ENCODE results near the gene TCF20. TPM values are rescaled to one million over a fixed set of nuclear protein-coding genes. Genes with fewer than 3 reads are reported as not detected.

The TCF20 gene
- total RNA-seq, 1 donor from 2014 or later: 112 TPM

DNA sequence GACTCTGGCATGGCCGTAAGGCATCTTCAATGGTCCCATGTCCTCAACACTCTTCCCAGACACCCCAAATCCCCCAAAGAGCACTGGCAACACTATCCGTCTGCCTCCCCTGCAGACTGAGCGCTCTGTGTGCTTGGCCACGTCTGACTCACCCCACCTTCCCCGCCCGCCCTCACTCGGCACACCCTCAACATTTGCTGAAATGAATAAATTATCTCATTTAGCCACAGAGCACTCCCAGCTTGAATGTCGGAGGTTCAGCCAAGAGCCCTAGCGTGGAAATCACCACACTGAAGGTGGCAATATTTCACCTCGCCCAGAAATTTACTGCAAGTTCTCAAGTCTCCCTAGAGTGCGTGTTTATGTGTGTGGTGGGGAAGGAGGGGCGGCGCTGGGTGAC, 46.6 kb upstream of the TCF20 start:
- TF ChIP-seq, protein P1, sequence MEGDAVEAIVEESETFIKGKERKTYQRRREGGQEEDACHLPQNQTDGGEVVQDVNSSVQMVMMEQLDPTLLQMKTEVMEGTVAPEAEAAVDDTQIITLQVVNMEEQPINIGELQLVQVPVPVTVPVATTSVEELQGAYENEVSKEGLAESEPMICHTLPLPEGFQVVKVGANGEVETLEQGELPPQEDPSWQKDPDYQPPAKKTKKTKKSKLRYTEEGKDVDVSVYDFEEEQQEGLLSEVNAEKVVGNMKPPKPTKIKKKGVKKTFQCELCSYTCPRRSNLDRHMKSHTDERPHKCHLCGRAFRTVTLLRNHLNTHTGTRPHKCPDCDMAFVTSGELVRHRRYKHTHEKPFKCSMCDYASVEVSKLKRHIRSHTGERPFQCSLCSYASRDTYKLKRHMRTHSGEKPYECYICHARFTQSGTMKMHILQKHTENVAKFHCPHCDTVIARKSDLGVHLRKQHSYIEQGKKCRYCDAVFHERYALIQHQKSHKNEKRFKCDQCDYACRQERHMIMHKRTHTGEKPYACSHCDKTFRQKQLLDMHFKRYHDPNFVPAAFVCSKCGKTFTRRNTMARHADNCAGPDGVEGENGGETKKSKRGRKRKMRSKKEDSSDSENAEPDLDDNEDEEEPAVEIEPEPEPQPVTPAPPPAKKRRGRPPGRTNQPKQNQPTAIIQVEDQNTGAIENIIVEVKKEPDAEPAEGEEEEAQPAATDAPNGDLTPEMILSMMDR (IDR thresholded peaks at IDR 0.05; ENCODE audit: partially characterized antibody, unreplicated experiment): no peak
- no peak for DNase-seq
- Mint-ChIP-seq H3K27ac (ENCODE audit: unreplicated experiment) (no peak overlapping the region), H3K9me3 (ENCODE audit: unreplicated experiment) (peaks cover 16% of the 10 kb centered on the region), H3K27me3 (ENCODE audit: unreplicated experiment) (peaks cover 15% of the 10 kb centered on the region), H3K4me3 (ENCODE audit: unreplicated experiment) (no peak overlapping the region), H3K4me1 (ENCODE audit: low read depth, unreplicated experiment) (peaks cover 42% of the 10 kb centered on the region), H3K36me3 (ENCODE audit: unreplicated experiment) (no peaks in the 10 kb centered on the region)

DNA sequence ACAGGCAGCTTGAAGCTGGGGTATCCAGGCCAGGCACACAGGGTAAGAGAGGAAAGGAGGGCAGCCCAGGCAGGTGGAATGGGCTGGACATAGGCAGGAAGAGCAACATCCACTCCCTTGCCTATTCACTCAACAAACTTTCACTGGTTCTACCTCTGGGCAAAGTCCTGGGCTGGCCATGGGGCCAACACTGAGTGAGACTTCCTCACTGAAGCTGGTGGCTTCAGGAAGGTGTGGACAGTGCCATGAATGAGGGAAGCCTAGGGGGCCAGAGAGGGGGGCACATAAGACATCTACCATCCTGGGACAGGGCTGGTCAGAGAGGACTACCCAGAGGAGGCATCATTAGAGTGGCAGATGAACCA, 44.9 kb upstream of the TCF20 start:
- H3K9me3 Mint-ChIP-seq (ENCODE audit: unreplicated experiment): peaks cover 12% of the 10 kb centered on the region
- peak overlapping the region; percentile 26 for H3K27ac Mint-ChIP-seq (ENCODE audit: unreplicated experiment)
- H3K4me1 Mint-ChIP-seq (ENCODE audit: low read depth, unreplicated experiment): peaks cover 39% of the 10 kb centered on the region
- no peak for DNase-seq
- H3K27me3 Mint-ChIP-seq (ENCODE audit: unreplicated experiment): peaks cover 10% of the 10 kb centered on the region
- H3K36me3 Mint-ChIP-seq (ENCODE audit: unreplicated experiment): no peaks in the 10 kb centered on the region
- no peak overlapping the region for H3K4me3 Mint-ChIP-seq (ENCODE audit: unreplicated experiment)
- TF ChIP-seq, protein P1 (IDR thresholded peaks at IDR 0.05; ENCODE audit: partially characterized antibody, unreplicated experiment): no peak

DNA sequence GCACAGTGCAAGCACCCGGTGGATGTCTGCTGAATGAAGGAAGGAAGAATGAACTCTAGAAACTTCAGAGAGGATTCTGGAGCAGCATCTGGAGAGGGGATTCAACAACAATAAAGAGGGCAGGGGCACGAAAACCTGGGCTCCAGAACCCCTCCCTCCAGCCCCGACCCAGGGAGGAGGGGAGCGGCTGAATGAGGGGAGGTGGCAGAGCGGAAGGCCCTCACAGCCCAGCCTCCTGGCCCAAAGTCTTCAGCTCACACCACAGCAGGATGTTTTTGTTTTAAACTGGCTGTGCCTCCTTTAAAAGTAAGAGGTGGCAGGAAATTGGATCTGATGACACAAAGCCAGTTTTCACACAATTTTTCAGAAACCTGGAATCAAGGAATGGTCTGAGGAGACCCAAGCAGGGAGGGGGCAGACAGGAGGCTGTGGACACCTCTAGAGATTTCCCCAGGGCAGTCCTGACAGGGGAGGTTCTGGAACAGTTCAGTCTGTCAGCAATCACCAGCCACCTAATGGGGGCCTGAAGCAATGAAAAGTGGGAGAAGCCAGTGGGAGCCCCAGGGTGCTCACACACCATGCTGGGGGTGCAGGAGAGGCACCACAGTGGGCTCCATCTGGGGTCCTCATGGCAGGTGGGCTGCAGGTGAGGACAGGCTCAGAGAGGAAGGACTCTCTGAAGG, 44.4 kb upstream of the TCF20 start:
- Mint-ChIP-seq H3K9me3 (ENCODE audit: unreplicated experiment) (peaks cover 12% of the 10 kb centered on the region), H3K27ac (ENCODE audit: unreplicated experiment) (peak overlapping the region; percentile 52), H3K4me1 (ENCODE audit: low read depth, unreplicated experiment) (peaks cover 41% of the 10 kb centered on the region), H3K36me3 (ENCODE audit: unreplicated experiment) (no peaks in the 10 kb centered on the region), H3K27me3 (ENCODE audit: unreplicated experiment) (peaks cover 8% of the 10 kb centered on the region), H3K4me3 (ENCODE audit: unreplicated experiment) (no peak overlapping the region)
- TF ChIP-seq, protein P1 (IDR thresholded peaks at IDR 0.05; ENCODE audit: partially characterized antibody, unreplicated experiment): no peak
- DNase-seq: no peak

DNA sequence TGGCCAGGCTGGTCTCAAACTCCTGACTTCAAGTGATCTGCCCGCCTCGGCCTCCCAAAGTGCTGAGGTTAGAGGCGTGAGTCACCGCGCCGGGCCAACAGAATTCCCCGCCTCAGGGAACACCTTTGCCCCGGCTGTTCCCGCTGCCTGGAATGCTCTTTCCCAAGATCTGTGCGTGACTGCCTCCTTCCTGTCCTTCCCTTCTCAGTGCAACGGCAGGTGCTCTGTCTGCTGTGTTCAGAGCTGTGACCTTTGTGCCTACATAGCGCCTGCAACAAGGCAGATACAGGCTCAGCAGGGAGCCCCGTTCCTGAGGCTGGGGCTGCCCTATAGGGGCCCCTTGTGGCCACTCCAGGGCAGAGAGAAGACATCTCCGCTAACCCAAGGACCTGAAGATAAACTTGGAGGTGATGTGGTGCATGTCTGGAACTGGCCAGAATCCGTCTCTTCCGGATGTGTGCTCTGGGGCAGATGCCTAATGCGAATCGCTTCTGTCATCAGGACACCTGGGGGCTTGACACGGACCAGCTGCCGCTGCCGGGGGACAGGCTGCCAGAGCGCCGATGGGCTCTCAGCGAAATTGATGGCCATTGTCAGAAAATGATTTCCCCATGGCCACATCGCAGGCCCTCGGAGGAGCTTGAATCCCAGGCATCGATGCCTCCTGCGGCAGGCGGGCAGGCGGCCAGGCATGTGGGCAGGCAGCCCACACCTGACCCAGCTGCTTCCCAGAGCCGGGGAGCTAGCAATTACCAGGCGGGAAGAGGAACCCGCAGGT, 43.5 kb upstream of the TCF20 start:
- H3K36me3 Mint-ChIP-seq (ENCODE audit: unreplicated experiment): no peaks in the 10 kb centered on the region
- H3K9me3 Mint-ChIP-seq (ENCODE audit: unreplicated experiment): peaks cover 12% of the 10 kb centered on the region
- TF ChIP-seq, protein P1 (IDR thresholded peaks at IDR 0.05; ENCODE audit: partially characterized antibody, unreplicated experiment): peak; percentile 28
- peaks cover 45% of the 10 kb centered on the region for H3K4me1 Mint-ChIP-seq (ENCODE audit: low read depth, unreplicated experiment)
- H3K4me3 Mint-ChIP-seq (ENCODE audit: unreplicated experiment): peak overlapping the region; percentile 43
- H3K27me3 Mint-ChIP-seq (ENCODE audit: unreplicated experiment): peaks cover 8% of the 10 kb centered on the region
- H3K27ac Mint-ChIP-seq (ENCODE audit: unreplicated experiment): peak overlapping the region; percentile 14
- peak; percentile 67 for DNase-seq

DNA sequence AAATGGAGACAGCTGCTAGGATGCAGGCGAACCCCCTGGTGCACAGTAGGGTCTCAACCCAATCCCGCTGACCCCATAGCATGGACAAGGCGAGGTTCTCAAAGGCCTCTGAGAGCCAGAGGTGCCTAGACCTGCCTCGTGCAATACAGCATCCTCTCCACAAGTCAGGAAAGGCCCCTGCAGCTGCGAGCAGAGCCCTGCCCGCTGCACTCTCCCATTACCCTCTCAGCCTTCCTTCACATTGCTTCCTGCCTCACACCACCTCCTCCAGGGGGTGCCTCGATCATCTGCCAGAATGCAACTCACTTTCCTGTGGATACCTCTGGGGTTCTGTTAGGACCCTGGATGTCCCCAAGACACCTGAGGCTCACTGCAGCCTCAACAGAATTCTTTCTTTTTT, 42.8 kb upstream of the TCF20 start:
- peaks cover 8% of the 10 kb centered on the region for H3K27me3 Mint-ChIP-seq (ENCODE audit: unreplicated experiment)
- H3K36me3 Mint-ChIP-seq (ENCODE audit: unreplicated experiment): no peaks in the 10 kb centered on the region
- TF ChIP-seq, protein P1 (IDR thresholded peaks at IDR 0.05; ENCODE audit: partially characterized antibody, unreplicated experiment): no peak
- H3K4me1 Mint-ChIP-seq (ENCODE audit: low read depth, unreplicated experiment): peaks cover 48% of the 10 kb centered on the region
- H3K27ac Mint-ChIP-seq (ENCODE audit: unreplicated experiment): no peak overlapping the region
- peak overlapping the region; percentile 70 for H3K4me3 Mint-ChIP-seq (ENCODE audit: unreplicated experiment)
- peaks cover 12% of the 10 kb centered on the region for H3K9me3 Mint-ChIP-seq (ENCODE audit: unreplicated experiment)
- DNase-seq: no peak
